Right lung (tissue), 5 donors: Measurements from ENCODE around the gene SSH3. TPM values are rescaled to one million over a fixed set of nuclear protein-coding genes. Genes with fewer than 3 reads are reported as not detected.
A peak's percentile ranks its signal among the peaks of the same experiment; 100 is the strongest.

Source experiments
- DNase-seq, 2 donors: peaks; one replicate each; pipeline ENCODE4 v3.0.0-alpha.2; 2013
- polyA plus RNA-seq, 5 donors: library from polyadenylated mRNA; unstranded; fragments of 120-200 nt; gene quantifications; one replicate each; pipeline versions ENCODE4 v1.2.1 to v1.2.3, GENCODE V29; 2013; ENCODE audit warnings: inconsistent platforms in 1 of 5, low replicate concordance in 1 of 5; ENCODE audit not compliant: insufficient read length in 5 of 5, insufficient read depth in 1 of 5

Gene SSH3
- polyA plus RNA-seq, 5 donors, result 21.8 to 37.6 (median 30.3) TPM

DNA sequence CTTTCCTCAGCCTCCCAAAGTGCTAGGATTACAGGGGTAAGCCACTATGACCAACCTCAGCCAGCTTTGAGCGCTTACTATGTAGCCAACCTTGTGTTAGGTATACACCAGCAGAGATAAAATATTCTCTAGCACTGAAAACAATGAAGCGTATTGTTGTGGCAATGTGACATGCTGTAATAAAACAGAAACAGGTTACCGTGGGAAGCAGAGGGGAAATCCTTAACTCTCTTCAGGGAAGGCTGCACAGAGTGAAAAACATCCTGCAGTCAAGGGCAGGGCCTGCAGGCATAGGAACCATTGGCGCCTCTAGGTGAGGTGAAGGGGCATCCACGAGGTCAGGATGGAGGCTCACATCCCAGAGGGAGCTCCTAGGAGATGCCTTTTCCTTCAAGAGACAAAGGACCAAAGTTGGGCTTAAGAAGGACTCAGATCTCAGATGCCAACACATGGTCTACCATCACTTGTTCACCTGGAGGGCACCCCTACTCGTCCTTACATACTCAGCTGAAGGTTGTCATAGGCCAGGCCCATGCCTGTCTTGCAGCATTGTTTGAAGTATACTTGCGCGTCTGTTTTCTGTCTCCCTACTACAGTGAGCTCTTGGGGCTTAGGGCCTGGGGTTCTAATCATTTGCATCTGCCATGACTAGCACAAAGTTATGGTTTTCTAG is 42.1 kb downstream of the SSH3 start:
- DNase-seq, result no peak

DNA sequence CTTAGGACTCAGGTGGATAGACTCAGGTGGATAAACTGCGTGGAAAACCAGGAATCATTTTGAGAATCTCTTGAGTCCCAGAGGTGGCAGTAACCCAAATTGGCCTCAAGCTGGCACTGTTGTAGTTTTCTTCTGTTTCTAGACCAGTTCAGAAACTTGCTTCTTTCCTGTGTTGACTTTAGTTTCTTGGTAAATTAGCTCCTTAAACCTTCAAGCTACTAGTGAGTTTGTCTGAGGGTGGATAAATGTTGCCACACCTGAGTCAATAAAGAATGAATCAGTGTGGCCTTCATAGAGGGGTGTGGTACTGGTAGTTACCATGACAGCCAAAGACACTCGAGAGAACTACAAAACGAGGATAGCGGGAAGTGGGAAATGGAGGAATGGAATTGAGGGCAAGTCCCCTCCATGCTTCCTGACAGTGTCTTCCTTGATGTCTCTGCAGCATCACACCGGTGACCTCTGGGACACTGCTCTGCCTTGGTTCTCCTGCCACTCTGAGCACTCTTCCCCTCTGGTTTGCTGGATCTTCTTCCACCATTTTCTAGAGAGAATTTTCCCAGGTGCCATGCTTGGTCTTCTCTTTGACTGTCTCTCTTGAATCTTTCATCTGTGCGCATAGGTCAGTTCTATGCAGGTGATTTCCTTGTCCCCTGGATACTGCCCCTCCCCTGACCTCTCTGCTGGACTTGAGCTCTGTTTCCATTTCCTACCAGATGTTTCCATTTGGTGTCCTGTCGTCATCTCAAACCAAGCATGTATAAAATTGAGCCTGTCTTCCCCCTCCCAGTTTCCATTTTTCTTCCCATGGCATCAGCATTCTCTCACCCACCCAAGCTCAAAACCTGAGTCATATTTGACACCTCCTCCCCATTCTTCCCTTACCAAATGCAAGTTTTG is 42.8 kb downstream of the SSH3 start:
- DNase-seq, result peak in 1 of 2 donors; percentile 39

DNA sequence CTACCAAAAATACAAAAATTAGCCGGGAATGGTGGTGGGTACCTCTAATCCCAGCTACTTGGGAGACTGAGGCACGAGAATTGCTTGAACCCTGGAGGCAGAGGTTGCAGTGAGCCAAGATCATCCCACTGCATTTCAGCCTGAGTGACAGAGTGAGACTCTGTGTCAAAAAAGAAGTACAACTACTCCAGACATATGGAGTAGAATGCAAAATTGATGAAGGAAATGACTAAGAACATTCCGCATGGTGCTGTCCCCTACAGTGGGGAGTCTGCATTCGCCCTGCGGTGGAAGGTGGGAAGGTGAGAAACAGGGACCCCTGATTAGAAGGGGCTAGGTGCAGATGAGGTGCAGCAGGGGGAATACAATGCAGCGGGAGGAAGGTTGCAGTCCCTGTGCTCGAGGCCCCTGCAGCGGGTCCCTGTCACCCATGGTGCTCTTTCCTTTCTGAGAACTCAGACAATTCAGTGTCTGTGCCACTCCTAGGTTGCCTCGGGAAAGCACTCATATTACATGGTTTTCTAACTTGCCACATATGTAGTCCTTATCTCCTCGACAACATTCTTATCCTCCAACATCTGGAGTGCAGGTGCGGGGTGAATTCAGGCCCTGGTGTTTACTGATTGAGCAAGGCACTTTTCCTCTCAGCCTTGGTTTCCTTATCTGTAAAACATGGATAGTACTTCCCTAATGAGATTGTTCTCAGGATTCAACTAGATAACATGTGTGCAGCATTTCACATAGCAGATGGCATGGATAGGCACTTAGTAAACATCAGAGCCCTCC is 44.8 kb downstream of the SSH3 start:
- DNase-seq, result no peak

DNA sequence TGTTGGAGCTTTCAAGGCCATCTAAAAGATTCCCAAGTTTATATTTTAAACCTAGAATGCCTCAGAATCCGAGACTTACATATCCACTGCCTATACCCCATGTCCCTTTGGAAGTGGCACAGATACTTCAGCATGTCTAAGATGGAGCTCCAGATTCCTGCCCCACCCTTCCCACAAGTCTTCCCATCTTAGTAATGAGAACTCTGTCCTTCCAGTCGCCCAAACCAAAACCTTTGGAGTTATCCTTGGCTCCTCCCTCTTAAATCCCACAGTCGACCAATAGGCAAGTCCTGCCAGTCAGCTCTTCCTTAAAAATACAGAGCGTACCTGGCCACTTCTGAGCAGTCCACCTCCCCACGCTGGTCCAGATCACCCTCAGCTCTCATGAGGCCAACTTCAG is 45.7 kb downstream of the SSH3 start:
- DNase-seq, result no peak

DNA sequence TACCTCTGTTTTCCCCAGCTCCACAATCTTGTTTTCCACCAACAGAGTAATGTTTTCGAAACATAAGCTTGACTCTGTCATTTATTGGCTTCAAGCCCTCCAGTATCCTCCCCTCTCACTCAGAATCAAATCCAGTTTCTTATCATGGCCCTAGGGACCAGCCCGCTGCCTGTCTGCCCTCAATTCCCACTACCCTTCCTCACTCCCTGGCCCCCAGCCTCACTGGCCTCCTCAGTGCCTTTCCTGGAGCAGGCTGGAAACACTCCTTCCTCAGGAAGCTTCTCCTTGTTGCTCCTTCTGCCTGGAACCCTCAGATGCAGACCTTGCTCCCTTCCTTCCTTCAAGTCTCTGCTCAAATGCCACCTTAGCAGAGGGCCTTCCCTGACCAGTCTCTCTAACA is 46.1 kb downstream of the SSH3 start:
- DNase-seq, result no peak

DNA sequence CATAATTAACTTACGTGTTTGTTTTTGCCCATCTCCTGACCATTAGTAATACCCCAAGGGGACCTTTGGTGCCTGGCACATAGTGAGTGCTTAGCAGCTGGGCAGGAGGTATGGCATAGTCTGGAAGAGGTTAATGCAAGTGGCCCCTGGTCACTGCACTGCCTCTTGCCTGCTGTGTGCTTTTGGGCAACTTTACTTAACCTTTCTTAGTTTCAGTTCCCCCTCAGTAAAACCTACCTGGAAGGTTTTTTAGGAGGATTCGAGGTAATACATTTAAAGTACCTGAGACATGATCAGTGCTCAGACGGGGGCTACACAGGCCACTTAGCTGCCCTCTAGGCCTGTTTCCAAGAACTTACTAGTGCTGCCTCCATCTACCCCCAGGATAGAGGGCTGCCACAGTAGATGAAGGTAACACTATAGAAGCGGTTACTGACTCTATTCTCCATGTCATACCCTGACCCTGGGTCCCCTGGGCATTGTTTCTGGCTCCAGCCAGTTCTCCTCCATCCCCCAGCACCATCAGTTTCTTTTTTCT is 46.7 kb downstream of the SSH3 start:
- no peak for DNase-seq

DNA sequence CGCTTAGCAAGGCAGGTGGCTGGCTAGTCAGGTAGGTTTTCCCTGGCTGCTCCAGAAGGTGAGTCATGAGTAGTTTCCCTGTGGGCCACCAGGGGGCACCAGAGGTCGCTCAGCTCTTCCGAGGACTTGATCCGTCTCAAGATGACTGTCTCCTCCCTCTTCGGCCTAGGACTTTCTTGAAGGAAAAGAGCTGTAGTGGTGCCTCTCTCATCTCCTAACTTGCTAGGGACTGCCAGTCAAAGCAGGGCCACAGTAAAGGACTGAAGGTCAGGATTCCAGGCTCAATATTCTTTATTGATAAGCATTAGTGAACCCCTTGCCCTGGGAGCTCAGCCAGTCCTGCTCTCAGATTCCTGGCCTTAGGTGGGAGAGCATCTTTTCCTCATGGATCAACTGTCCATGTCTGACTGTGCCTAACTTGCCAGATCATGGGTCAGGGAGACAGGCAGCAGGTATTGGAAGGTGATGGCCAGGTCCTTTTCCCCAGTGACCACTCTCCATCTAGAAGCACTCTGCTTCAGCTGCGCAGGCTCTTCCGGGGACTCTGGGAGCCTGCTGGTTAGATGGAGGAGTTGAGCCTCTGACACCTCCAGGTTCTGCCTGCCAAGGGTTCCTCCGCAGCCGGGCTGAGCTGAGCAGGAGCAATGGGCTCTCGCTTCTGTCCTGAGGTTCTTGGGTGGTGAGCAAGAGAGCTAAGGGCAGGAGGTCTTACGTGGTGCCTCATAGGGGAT is 48.1 kb downstream of the SSH3 start:
- peak in 1 of 2 donors; percentile 79 for DNase-seq

DNA sequence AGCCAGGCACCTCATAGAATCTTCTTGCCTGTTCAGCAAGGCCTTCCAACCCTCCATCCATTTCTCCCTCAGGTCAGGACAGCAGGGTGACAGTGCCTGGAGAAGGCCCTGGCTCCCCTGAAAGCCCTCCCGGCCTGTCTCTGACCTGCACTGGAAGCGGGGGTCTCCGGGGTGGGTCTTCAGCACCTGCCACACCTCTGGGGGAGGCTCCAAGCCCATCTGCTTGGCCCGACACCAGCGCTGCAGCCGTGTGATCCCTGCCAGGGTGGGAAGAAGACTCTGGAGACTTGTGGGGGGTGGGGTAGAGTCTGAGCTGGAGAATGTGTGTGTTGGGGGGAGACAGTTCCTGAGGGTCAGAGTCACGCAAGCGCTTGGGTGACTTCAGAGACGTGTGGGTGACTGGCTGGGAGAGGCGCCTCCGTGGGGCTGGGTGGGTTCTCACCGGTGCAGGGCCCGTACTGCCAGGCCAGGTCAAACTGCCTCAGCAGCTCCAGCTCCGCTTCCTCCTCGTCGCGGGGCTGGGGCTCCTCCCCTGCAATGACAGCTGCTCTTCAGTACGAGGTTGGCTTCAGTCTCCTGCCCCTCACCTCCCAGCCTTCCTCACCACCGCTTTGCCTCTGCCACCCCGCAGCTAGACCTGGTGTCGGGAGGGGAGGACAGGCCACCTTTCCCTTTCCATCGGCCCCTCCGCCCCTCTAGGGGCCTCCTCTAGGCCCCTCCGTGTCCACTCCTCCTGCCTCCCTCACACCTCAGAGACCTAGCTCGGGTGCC is 49.4 kb downstream of the SSH3 start:
- no peak for DNase-seq

DNA sequence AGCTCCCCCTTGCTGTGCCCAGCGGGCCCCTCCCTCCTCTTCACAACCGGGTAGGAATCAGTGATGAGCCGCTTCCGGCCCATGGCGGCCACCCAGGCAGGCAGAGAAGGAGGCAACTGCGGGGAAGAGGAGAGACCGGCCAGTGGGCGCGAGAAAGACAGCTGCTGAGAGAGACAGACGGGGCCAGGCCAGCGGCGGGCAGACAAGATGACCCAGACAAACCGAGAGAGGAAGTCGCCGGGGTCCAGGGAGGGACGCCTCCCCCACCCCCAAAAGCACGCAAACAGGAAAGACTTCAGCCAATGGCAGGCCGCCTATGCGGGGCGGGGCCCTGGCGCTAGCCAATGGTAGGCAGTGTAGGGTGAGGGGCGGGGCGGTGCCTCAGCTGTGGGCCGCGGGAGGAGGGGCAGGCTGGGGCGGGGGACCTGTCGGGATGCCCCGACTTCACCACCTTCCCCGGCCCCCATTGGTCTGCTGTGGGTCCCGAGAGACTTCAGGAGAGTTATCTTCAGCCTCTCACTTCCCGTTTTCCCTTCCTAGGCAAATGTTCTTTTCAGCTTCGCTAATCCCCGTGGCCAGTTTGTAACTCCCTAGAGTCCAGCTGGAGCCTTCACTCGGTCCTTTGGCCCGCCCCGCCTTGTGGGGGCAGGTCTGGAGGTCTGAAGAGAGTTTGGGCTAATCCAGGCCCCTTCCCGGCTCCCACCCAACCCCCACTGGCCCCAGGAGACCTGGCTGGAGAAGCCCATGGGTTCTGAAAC is 50.2 kb downstream of the SSH3 start, which contains the start of gene POLD4:
Gene POLD4 (minus strand): TSS at position 230 of the 758 bp plus-strand sequence. CDS start 147 bp downstream, at position 83.
- DNase-seq, result peak; percentile 94 to 95

DNA sequence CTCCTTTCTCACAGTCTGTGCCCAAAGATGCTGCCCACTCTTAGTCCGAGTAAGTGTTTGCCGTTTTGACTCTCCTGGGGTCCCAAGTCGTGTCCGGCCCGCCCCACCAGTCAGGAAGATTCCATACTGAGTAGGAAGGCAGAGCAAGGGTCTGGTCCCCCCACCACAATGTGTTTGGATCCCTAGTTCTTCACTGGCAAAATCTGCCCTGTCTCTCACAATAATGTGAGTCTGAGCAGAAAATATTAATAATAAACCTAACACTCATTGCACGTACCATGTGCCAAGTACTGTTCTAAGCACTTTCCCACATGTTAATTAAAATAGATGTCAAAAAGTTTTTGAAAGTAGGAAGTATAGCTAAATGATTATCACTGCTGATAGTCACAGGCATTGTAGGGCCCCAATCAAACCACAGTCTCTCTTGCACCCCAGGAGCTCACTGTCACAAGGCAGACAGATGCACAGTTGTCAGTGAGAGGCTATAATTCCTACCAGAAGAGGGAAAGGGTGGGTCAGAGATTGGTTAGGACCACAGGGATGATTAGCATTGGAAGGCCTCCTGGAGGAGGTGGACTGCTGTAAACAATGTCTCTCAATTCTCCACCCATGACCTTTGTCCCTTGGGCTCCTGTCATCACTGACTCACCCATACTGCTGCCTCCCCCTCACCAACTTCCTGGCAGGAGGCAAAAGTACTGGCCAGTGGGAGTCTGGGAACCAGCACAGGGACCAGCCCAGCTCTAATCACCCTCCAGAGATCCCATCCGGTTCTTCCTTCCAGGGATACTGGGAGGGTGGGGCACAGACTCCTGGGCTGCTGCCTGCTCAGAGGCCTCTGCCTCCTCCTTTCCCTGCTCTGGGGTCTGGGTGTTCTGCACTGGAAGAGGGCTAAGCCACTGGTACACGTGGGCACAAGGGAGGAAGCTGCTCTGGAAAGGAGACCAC is 51.0 kb downstream of the SSH3 start:
- DNase-seq, result no peak

DNA sequence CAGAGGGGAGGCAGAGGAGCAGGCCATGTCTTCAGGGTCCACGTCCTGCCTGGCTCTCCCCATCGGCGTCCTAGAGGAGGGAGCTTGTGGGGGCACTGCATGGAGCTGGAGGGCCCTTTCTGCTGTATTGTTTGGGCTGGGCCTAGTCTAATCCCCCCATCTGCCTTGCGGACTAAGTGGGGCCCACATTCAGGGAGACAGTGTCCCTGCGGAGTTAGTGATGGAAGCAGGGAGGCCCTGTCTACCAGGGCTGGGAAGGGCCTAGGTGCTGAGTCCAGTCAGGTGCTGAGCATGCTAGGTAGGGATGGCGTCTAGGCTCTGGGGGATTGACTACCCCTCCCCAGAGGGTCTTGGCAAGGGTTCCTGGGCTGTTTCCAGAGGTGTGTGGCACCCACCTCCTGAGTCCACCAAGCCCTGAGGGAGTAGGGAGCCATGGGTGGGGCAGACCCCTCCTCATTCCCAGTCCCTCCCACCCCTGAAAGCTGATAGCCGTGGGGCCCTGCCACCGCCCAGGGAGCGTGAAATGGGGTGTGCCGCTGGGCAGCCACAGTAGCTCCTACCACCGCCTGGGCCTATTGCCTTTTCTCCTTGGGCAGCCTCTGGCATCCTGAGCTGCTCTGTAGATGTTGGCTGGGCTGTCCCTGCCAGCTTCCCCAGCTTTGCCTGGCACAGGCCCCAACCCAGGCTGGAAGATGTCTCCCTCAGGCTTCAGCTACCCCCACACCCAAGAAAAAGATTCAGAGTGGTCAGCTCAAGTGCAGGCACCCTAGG is 51.9 kb downstream of the SSH3 start:
- no peak for DNase-seq

DNA sequence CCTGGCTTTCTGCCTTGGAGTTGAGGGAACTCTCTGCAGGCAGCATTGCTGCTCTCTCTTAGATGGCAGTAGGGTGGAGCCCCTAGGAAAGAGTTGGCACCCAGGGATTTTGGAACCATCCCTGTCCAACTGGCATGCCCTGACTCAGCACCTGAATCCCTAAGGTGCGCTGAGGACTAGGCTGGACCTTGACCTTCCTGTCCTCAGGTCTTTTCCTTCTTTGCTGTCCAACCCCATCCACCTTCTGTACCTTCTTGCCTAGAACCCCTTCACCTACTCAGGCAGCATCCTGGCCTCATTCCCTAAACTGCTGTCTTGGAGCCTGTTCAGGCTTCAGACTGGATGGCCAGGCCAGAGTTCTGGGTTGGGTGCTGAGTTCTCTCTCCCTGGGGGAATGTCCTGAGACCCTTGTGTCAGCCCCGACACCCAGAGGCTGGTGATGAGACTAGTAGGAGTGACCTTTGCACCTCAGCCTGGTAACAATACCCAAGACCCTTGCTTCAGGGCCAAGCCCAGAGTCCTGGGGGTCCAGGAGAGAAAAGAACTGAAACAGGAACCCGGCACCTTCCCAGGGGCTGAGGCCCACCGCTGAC is 52.6 kb downstream of the SSH3 start:
- DNase-seq, result no peak

DNA sequence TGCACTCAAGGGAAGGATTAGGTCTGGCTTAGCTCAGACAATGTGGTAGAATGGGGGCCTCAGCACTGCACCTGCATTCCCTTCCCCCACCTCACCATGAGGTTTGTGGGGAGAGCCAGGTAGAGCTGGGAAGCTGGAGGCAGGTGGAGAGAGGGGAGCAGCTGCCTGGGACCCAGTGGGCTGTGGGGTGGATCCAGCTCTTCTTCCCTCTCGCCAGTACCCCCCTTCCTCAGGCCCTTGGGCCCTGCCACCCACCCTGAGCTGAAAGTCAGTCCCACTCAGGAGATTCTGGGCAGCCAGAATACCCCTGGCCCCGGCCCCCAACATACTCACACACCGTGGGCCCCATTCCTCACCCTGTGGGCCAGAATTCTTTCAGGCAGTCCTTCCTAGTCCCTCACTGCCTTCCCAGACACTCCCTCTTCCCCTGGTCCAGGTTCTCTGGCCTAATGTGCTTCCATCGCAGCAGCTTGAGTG is 53.1 kb downstream of the SSH3 start:
- no peak for DNase-seq

DNA sequence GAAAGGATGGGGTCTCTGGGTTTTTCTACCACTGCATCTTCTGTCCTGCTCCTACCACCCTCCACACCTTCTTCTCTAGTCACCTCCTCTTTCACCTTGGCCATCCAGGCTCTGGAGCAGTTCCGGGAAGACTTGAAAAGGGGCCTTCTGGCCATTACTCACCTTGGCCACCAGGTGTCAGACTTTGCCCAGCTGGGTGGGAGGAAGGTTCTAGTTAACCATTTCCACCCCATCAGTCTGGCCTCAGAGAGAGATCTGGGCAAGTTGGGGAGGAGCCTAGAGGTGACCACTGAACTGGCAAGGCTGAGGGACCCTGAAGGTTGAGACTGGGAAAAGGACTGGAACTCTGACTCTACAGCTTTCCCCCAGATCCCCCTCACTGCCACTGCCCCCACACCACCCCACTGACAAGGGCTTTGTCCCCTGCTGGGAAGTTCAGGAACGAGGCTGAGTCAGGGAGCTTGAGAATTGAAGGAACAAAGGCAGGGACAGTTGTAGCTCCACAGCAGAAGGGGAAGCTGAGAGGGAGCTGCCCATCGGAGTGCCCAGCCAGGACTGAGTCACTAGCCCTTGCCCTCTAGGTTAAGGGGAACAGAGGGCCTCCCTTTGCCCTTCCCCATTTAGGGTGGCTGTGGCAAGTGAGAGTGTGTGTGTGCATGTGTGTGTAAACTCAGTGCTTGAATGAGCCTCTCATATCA is 53.7 kb downstream of the SSH3 start:
- no peak for DNase-seq

DNA sequence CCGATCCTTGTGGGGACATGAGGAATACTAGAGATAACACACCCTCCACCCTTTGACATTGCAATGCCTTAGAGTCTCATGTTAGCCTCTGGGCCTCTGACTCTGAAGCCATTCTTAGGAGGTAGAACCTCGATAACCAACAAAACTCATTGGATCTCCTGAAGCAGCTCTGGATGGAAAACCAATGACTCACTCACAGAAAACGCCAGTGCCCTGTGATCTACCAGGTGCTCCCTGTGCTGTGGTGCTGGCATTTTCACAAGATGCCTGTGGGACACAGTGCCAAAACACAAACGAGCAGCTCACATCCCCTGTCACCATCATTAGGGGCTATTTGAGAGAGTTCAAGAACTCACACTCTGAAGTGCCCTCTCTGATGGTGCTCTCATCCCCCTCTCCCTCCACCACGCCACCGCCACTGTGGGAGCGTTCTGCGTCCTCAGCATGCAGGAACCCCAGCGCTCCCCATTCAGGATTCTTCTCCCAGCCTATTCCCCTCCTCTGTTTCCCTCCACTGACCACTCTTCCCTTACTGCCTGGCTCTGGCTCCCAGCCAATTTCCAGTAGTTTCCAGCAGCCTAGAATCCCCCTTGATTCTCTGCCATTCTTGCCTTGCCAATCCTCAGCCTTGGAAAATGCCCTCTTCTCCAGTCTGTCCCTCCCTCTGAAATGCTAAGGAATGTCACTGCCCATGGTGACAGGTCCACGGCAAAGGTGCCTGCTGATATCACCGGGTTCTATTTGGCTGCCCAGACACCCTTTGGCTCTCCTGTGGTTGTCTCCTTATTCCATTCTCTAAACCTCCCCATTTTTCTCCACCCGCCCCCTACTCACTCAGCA is 54.7 kb downstream of the SSH3 start:
- DNase-seq, result no peak
